GM12875 (cell line): ENCODE measurements around the gene ARF6.

ENCODE experiments used
- H3K4me3 ChIP-seq: one replicate; pipeline ENCODE4 v1.5.1; 2011; ENCODE audit warnings: low read depth, low read length, control low read depth
- TF ChIP-seq, protein P1 (sequence below): IDR thresholded peaks from 2 replicates; pipeline ENCODE4 v1.5.1; 2011; ENCODE audit warnings: low read depth, mild to moderate bottlenecking, control low read depth, inconsistent platforms, low read length, moderate library complexity, borderline replicate concordance; ENCODE audit not compliant: insufficient read depth

ARF6 gene

GRCh38 chr14:49924852-49925251, 32.0 kb downstream of the ARF6 start:
- TF ChIP-seq, protein P1, sequence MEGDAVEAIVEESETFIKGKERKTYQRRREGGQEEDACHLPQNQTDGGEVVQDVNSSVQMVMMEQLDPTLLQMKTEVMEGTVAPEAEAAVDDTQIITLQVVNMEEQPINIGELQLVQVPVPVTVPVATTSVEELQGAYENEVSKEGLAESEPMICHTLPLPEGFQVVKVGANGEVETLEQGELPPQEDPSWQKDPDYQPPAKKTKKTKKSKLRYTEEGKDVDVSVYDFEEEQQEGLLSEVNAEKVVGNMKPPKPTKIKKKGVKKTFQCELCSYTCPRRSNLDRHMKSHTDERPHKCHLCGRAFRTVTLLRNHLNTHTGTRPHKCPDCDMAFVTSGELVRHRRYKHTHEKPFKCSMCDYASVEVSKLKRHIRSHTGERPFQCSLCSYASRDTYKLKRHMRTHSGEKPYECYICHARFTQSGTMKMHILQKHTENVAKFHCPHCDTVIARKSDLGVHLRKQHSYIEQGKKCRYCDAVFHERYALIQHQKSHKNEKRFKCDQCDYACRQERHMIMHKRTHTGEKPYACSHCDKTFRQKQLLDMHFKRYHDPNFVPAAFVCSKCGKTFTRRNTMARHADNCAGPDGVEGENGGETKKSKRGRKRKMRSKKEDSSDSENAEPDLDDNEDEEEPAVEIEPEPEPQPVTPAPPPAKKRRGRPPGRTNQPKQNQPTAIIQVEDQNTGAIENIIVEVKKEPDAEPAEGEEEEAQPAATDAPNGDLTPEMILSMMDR, result no peak
- H3K4me3 ChIP-seq, result no peak overlapping the region

DNA sequence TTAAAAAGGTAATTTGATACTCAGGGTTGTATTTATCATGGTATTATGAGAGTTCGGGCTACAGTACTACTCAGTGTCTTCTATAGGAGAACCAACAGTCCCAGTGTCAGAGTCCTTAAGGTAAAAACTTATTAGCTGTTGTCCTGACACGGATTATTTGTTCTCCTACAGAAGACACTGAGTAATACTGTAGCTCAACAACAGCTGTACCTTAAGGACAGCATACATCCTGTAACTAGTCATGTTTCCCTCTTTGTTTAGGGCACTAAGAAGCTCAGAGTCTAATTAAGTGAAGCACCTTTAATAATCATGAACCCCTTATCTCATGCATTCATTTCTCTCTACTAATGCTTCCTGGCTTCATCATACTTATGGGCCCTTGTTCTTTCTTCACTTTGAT, 33.9 kb downstream of the ARF6 start:
- TF ChIP-seq, protein P1, result no peak
- H3K4me3 ChIP-seq, result no peak overlapping the region

- TF ChIP-seq, protein P1, result no peak
- no peak overlapping the region for H3K4me3 ChIP-seq
Measured at GRCh38 chr14:49928015-49928414, 35.1 kb downstream of the ARF6 start.

DNA sequence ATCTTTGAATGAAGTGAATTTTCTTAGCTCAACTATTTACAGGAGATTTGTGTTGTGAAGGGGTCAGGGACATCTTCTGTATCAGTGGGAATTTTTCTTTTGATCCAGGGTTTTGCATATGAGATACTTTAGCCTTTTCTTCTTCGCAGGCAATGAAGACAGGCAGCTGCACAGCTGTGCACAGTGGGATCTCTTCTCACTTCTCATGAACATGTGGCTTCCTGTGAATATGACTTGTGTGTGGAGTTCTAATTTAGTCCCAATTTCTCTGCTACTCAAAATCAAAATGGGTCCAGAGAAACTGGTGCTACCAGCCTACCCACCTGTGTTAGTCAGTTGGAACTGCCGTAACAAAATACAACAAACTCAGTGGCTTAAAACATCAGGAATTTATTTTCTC, 37.8 kb downstream of the ARF6 start:
- no peak overlapping the region for H3K4me3 ChIP-seq

DNA sequence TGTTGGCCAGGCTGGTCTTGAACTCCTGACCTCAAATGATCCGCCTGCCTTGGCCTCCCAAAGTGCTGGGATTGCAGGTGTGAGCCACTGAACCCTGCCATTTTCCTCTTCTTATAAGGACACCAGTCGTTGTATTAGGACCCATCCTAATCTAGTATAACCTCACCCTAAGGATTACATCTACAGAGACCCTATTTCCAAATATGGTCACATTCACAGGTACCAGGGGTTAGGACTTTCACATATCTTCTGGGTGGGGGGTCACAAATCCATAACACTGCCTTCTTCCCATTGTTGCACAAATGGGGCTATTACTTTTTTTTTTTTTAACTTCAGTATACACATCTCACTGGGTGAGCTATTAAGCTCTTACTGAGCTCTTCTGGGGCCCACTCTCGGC, 38.6 kb downstream of the ARF6 start:
- H3K4me3 ChIP-seq, result no peak overlapping the region
- TF ChIP-seq, protein P1, result no peak

More for the DNA sequence above, 37.8 kb downstream of the ARF6 start:
- TF ChIP-seq, protein P1, result no peak

GRCh38 chr14:49933128-49933527, 40.2 kb downstream of the ARF6 start:
- TF ChIP-seq, protein P1, result no peak

DNA sequence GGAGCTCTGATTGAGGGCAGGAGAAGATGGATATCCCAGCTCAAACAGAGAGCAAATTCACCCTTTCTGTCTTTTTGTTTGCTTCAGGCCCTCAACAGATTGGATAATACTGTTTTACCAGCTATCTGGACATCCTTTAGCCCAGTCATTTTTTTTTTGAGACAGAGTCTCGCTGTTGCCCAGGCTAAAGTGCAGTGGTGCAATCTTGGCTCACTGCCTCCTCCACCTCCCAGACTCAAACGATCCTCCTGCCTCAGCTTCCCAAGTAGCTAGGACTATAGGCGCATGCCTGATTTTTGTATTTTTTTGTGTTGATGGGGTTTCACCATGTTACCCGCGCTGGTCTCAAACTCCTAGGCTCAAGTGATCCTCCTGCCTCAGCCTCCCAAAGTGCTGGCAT, 40.8 kb downstream of the ARF6 start:
- no peak overlapping the region for H3K4me3 ChIP-seq
- TF ChIP-seq, protein P1, result no peak

More at GRCh38 chr14:49933128-49933527, 40.2 kb downstream of the ARF6 start:
- H3K4me3 ChIP-seq, result no peak overlapping the region
